HG03342 (cell line): ENCODE results near the gene PER1.

Experiments
- ATAC-seq: cut with Tn5 transposase; IDR thresholded peaks from one replicate; pipeline ENCODE4 v1.9.1; 2021; ENCODE audit warnings: mild to moderate bottlenecking, moderate library complexity; ENCODE audit not compliant: unreplicated experiment

Gene PER1, protein sequence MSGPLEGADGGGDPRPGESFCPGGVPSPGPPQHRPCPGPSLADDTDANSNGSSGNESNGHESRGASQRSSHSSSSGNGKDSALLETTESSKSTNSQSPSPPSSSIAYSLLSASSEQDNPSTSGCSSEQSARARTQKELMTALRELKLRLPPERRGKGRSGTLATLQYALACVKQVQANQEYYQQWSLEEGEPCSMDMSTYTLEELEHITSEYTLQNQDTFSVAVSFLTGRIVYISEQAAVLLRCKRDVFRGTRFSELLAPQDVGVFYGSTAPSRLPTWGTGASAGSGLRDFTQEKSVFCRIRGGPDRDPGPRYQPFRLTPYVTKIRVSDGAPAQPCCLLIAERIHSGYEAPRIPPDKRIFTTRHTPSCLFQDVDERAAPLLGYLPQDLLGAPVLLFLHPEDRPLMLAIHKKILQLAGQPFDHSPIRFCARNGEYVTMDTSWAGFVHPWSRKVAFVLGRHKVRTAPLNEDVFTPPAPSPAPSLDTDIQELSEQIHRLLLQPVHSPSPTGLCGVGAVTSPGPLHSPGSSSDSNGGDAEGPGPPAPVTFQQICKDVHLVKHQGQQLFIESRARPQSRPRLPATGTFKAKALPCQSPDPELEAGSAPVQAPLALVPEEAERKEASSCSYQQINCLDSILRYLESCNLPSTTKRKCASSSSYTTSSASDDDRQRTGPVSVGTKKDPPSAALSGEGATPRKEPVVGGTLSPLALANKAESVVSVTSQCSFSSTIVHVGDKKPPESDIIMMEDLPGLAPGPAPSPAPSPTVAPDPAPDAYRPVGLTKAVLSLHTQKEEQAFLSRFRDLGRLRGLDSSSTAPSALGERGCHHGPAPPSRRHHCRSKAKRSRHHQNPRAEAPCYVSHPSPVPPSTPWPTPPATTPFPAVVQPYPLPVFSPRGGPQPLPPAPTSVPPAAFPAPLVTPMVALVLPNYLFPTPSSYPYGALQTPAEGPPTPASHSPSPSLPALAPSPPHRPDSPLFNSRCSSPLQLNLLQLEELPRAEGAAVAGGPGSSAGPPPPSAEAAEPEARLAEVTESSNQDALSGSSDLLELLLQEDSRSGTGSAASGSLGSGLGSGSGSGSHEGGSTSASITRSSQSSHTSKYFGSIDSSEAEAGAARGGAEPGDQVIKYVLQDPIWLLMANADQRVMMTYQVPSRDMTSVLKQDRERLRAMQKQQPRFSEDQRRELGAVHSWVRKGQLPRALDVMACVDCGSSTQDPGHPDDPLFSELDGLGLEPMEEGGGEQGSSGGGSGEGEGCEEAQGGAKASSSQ (N-terminal part only)

DNA sequence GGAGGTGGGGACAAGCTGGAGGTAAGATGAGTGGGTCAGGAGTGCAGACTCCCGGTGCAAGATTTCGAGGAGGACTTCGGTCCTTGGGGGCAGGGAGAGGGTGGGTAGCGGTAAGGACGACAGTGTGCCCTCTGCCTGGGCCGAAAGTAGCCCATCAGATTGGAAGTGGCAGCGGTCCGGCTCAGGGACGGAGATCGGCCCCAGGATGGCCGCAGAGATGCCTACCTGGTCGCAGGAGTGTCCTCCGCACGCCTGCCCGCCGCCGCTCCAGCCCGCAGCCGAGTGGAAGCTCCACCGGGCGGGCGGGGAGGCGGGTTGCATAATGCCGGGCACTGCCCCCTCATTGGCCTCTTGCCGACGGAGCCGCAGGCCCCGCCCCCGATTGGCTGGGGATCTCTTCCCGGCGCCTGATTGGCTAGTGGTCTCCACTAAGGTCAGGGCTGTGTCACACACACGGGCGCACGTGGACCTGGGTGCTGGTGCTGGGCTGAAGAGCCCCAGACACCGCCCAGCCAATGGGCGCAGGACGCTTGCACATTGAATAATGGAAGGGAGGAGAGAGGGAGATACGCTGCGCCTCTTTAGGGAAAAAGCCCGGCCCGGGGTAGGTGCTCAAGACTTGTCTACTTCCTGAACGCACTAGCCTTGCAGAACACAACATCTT, at the start of gene PER1:
Gene PER1 (minus strand): TSS at position 293 of the 664 bp plus-strand sequence. CDS start 1,698 bp downstream, outside the sequence.
- no peak for ATAC-seq

DNA sequence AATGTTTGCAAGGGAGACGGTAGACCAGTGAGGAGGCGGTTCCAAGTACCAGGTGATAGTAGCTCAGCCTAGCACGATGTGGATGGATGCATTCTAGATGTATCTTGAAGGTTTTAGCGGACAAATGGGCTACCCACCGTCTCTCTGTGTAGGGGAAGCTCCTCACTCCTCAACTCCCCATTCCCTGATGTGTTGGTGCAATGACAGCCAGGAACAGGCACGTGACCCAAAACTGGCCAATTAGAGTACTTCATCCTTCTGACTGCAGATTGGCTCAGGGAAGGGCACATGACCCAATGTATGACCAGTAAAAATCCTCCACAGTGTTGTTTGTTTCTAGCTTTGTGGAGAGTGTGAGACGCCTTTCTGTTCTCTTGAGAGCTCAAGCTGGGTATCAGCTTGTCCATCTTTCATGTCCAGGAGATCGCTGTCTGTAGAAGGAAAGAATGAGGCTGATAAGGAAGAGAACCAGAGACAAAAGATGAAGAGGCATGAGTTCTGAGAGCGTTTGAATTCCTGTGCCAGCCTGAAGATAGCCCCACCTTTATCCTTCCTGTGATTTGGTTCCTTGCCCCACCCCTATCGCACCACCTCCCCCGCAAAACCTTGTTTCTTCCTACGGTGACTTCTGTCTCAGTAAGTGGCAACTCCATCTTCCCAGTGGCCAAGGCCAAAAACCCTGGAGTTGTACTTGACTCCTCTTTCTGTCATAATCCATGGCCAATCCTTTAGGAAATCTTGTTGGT, 40.0 kb upstream of the PER1 start:
- ATAC-seq: peak; percentile 31

DNA sequence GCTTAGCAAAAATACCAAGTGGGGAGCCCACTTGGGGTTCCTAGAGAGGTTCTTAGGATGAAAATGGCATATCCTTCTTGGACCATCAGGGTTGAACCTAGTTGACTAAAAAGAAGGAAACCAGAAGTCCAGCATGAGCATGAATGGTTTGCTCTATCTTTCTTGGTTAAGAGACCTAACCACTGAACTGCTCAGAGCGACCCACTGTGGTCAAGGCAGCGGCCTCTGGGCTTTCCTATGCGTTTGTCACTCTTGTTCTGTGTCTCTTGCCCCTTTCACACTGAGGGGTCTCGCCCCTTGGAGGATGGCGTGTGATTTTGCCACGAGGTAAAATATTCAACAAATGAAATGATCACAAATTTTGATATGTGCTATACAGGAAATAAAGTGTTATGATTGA, 38.3 kb upstream of the PER1 start:
- no peak for ATAC-seq

DNA sequence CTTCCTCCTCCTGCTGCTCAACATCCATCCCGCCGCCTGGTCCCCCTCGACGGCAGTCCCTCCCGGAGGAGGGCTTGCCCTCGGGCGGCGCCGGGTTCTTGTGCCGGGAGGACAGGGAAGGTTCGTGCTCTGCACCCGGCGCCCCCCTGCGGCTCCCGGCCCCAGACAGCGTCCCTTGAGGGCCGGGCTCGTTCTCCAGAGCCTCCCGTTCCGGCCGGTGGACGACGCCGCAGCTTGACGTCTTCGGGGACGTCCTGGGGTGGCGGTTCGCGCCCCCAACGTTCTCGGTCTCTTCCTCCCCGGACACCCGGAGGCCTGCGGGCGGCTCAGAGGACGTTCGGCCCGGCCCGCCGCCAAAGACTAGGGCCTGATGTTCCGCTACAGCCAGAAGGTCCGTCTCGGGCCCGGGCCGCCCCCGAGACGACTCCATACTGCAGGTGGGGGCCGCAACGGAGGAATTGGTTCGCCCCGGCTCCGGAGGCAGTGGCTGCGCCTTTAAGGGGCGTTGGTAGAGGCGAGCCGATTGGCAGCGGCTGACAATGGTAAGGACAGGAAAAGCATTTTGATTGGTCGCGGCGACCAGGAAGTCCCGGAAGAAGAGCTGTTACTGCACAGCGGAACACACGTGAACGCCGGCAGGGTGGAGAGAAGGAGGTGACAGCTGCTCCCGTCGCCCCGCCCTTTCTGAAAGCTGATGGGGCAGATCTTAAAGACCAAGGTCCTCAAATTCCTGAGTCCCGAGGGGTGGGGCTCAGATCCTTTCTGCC, 37.7 kb upstream of the PER1 start, which contains the start of gene BORCS6:
Gene BORCS6 (minus strand): TSS at position 470 of the 767 bp plus-strand sequence. CDS start 40 bp downstream, at position 430.
- peak; percentile 53 for ATAC-seq

DNA sequence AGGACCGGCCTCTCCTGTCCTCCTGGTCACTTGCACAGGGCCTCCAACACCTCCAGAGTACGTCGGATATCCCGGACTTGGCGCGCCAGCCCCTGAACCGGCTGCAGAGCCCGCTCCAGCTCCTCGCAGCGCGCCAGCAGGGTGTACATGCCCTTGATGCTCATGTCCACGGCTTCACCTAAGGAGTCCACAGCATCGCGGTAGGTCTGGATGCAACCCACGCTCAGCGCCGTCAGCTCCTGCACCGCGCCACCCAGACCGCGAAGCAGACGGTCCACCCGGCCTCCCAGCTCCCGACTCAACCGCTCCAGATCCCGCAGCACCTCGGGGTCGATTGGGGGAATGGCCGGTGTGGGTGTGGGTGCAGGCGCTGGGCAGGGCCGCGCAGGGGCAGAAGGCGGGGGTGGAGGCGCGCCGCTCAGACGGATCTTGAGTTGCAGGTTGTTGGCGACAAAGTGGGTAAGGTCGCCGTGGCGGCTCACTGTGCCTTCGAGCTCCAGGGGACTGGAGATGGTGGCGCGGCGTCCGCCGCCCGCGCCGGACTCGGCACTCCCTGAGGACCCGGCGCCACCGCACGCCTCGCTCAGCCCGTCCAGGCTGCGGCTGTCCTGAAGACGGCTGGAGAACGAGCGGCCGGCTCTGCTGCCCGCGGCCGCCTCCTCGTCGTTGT, 37.0 kb upstream of the PER1 start:
- ATAC-seq: no peak

DNA sequence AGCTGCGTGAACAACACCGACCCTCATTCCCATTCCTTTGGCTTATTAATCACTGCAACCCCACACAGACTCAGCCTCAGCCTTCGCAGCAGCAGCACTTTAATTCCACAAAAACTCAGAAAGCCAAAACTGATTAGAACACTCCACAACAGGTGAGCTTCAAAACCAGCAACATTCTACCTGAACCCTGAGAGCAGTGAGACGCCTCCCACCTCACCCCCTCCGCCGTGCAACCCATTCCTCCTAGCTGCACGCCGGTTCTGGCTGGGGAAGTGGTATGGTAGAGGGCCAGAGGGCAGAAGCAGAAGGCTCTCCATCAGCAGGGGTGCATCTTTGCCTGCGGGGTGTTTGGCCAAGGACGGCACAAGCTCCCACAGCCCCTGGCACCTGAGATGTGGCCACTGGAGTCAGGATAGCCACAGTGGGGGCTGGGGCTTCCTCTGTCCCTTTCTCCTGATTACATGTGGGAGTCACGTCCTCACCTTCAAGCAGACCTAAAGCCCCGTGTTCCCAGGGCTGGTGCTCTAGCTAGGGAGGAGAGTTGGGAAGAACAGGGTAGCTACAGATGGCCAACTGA, 36.1 kb upstream of the PER1 start:
- ATAC-seq: no peak

DNA sequence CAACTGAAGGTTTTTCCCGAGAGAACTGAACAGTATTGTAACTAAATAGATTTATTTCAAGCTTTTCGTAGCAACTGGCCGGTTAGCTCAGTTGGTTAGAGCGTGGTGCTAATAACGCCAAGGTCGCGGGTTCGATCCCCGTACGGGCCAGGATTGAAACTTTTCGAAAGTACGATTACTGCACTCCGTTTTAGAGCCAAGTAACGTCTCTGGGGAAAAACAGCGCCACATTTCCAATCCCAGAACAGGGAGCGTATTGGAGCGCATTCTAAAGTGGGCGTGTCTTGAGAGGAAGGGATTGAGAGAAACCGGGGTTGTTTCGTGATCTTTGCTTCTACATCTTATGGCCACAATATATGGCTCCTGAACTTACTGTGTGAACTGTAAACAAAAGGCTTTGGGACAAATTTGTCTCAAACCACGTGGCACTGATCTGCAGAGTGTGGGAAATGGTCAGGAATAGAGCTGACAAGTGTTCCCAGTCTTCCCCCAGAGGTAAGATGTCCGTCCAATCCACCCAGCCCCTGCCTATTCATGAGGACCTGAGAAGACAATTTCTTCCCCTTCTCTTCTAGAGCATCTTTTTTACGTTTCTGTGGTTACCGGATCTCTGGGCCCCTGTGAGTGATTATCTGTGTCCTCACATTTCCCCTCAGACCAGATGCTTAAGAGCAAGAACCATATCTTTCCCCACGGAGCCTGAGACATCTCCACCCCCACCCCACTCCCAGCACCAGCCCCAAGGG, 35.5 kb upstream of the PER1 start:
- peak; percentile 25 for ATAC-seq

DNA sequence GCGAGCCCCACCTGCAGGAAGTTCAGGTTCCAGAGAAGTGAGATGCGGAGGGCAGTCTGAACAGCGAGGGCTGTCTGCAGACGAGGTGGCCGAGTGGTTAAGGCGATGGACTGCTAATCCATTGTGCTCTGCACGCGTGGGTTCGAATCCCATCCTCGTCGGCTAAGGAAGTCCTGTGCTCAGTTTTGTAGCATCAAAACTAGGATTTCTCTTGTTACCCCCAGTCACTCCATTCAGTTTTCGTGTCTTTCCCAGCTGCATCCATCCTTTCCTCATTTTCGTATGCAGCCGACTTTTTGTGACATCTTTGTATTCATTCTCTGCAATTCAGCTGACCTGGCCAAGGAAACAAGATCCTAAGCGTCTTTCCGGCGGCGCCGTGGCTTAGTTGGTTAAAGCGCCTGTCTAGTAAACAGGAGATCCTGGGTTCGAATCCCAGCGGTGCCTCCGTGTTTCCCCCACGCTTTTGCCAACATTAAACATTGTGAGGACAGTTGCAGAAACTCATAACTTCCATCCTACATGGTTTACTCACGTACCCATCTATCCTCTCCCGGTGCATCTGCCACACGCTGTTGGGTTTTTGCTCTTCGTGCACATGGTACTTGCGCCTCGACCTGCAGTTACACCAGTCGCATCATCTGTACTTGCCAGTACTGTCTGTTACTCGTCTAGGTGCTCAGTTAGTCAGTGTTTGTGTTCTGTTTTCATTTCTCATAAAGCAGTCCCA, 34.7 kb upstream of the PER1 start:
- peak; percentile 20 for ATAC-seq

DNA sequence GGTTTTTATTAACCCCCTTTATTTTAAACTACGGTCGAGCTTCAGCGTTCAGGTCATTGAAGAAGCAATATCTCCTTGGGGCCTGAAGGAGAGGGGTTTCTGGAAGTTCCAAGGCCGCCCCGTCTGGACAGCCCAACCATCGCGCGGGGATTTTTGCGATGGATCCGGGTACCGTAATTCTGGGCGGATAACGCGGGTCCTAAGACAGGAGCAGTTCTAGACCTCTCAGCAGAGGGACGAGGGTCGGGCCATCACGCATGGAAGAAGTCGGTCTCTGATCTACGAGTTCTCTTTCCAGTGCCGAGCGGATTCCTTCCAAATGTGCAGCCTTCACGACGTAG, 34.2 kb upstream of the PER1 start:
- ATAC-seq: peak; percentile 0

DNA sequence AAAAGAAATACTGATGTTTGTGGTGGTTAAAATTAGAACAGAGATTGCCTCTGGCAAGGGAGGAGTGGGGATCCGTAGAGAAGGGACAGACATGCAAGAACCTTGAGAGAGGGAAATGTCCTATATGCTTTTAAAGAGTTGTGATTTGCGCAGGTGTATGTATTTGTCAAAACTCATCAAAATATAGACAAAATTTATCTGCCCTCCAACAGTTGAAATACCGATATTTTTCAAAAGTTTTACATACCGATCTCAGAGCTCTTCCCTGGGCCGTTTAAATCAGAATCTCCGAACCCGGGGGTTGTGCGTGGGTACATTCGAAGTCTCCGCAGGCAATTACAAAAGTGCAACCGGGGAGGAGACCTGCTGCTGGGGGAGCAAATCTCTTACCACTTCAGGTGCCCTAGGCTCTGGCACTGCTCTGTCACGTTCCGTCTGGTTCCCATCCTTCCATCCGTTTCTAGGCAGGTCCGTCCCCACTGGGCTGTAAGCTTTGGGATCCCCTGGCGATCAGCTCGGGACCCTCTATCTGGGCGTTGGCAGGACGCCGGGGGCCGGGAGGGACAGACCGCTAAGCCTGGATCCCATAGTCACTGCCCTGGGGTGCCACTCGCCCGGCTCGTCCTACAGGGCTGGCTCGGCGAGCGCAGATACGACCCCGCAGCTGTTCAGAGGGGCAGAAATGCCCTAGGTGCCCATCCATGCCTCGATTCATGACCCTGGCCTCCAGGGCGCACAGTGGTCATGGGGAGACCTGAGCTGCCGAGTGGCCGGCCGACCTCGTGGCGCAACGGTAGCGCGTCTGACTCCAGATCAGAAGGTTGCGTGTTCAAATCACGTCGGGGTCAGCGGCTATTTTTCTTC, 33.6 kb upstream of the PER1 start:
- no peak for ATAC-seq

DNA sequence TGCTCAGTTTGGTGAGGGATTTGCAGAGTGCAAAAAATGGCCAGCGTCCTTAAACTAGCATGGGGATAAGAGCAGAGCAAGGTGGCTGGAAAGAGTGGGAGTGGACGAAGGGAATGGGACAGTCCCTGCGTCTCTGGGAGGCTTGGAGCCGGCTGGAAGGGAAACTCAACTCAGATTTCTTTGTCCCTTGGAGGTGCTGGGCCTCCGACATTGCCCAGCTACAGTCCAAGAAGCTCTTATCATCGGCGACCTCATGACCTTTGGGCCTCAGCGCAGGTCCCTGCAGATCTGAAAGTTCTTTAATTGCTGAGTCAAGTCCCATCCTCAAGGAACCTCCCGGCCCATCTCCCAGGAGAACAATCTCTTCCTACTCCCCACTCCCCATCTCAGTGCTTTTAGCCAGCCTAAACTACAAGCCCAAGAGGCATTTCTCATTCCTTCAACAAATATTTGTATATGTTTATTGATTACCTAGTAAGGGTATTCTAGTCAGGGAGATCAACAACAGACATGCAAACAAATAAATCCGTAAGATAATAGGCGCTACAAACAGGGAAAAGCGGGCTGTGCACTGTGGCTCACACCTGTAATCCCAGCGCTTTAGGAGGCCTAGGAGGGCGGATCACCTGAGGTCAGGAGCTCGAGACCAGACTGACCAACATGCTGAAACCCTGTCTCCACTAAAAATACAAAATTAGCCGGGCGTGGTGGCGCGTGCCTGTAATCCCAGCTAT, 25.0 kb upstream of the PER1 start:
- no peak for ATAC-seq

DNA sequence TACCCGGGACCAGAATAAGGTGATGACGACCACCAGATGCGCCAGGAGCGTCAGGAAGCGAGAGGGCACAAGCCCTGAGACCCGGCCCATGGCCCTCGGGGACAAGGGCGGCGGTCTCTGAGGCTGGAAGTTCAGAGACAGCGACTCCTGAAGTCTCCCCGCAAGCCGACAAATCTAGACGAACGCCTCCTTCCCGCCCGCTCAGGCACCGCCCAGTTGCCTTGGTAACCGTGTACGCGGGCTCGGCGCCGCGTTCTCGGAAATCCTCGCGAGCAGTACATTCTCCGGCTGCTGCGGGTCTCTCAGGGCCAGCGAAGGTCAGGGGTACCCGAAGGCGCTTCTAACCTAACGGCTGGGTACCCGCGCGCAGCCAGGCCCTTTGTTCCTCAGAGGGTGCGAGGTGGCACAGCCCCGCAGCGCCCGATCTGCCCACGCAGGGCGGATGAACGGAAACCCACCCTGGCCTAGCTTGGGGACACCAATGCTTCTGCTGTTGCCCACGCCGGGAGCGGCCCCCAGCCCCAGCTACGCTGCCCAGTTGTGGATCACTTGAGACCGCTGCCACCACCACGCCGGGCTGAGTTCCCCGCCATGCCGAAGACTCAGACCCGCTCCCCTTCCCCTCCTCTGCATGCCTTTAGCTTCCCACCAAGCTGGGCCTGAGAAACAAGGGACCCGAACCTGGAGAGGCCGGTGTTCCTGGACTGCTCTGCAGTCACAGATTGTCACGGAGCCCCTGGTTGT, 24.2 kb upstream of the PER1 start, which contains the start of gene TMEM107:
Gene TMEM107 (minus strand): TSS at position 184 of the 744 bp plus-strand sequence. CDS start 94 bp downstream, at position 90.
- peak; percentile 34 for ATAC-seq

DNA sequence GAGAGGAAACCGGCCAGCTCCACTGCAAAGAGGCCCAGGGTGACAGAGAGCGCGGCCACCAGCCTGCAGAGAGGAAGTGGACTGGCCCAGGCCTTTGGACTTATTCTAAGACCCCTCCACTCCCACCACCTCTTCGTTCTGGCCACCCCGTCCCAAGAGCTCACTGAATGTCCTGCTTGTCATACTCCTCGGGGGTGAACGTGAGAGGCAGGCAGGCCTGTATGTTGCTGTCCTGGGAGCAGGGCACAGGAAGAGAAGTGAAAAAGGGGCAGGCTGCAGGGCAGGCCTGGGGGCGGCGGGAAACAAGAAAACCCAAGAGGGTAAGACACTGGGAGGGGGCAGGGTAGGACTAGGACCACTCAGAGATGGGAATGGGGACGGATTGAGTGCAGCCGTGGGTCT, 23.6 kb upstream of the PER1 start:
- ATAC-seq: no peak

DNA sequence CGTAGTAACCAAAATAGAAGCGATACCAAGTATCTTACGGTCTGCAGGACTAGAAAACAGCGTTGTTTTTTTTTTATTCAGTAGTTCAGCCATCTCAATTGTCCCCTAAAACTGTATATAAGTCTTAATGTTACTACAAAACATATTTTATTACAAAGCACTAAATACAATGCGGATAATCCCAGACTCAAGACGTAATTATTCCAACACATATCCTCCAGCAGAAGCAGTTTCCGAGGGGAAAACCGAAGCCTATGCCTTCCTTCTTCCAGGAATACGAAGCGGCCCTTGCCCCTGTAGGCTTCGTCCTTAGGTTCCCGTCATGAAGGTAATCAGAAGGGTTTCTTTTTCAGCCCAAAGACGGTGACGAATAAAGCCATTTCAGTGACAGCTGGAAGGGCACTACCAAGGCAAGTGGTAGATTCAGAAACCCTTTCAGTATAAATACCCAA, 21.7 kb upstream of the PER1 start:
- ATAC-seq: no peak
